Heart left ventricle (tissue), 16 donors: ENCODE results near the gene PRRG3. TPM values are rescaled to one million over a fixed set of nuclear protein-coding genes. Genes with fewer than 3 reads are reported as not detected.
A peak's percentile ranks its signal among the peaks of the same experiment; 100 is the strongest.

Experiments
- ATAC-seq, 4 donors: fragments of 200-7000 bp; cut with Tn5 transposase; one replicate each; pipeline ENCODE4 v1.9.1; 2020 to 2022; ENCODE audit warnings: moderate library complexity in 4 of 4, mild to moderate bottlenecking in 3 of 4, moderate number of reproducible peaks in 1 of 4
- DNase-seq, 5 donors: peaks; one replicate each; pipeline ENCODE4 v3.0.0-alpha.2; 2020
- H3K27ac ChIP-seq, 12 donors: fragments of 200-600 bp; sonication (generic) in 4 of 12; one replicate each; pipeline versions ENCODE4 v1.5.0 to v1.8.0; 2016 to 2022; ENCODE audit warnings: mild to moderate bottlenecking in 2 of 12
- H3K27me3 ChIP-seq, 9 donors: fragments of 200-600 bp; sonication (generic) in 2 of 9; one replicate each; pipeline versions ENCODE4 v1.5.1 to v1.8.0; 2016 to 2022; ENCODE audit warnings: mild to moderate bottlenecking in 3 of 9
- H3K36me3 ChIP-seq, 9 donors: fragments of 200-600 bp; sonication (generic) in 2 of 9; one replicate each; pipeline versions ENCODE4 v1.5.0 to v1.8.0; 2018 to 2022; ENCODE audit warnings: mild to moderate bottlenecking in 2 of 9
- H3K4me1 ChIP-seq, 12 donors: fragments of 200-600 bp; sonication (generic) in 4 of 12; one replicate each; pipeline versions ENCODE4 v1.5.0 to v1.8.0; 2016 to 2022; ENCODE audit warnings: mild to moderate bottlenecking in 3 of 12
- H3K4me3 ChIP-seq, 12 donors: fragments of 200-600 bp; sonication (generic) in 4 of 12; one replicate each; pipeline versions ENCODE4 v1.5.0 to v1.8.0; 2017 to 2022; ENCODE audit warnings: mild to moderate bottlenecking in 9 of 12, moderate library complexity in 4 of 12
- H3K9me3 ChIP-seq, 12 donors: fragments of 200-600 bp; sonication (generic) in 4 of 12; one replicate each; pipeline versions ENCODE4 v1.5.0 to v1.8.0; 2016 to 2022; ENCODE audit warnings: mild to moderate bottlenecking in 1 of 12
- POLR2A ChIP-seq, 2 donors: fragments of 450-650 bp; IDR thresholded peaks; one replicate each; pipeline ENCODE4 v1.6.1; 2017; ENCODE audit warnings: antibody characterized with exemption in 2 of 2, mild to moderate bottlenecking in 2 of 2, moderate library complexity in 2 of 2
- WGBS, 4 donors: extraction: QIAGEN DNeasy Blood & Tissue Kit in 2 of 4; methylation state at CpG; one replicate each; pipeline versions ENCODE4 v1.1.5 to v1.1.7; 2013 to 2018; 5-methylcytosine and 5-hydroxymethylcytosine counted together
- intact Hi-C, 10 donors: fragments of 100-400 bp; cut with DNase I; formaldehyde crosslinking; loops; one replicate each; pipeline versions ENCODE4 v1.11.1 to v1.14.2; 2022
- polyA plus RNA-seq, 2 donors: library from polyadenylated mRNA; stranded (reverse); fragments of 200-250 nt; gene quantifications; one replicate each; pipeline ENCODE4 v1.2.3, GENCODE V29; 2013
- total RNA-seq, 9 donors: library from RNA; depleted of rRNA in 2 of 9; stranded (reverse); fragments of >200 nt in 2 of 9; fragmentation: NEBNext Ultra II Directional in 3 of 9; extraction: Animal tissue kit (Norgen Biotek cat#: 25700) in 3 of 9; gene quantifications; one replicate each; pipeline versions ENCODE4 v1.1.0 to v1.2.4, GENCODE V29; 2016 to 2023
- TF ChIP-seq, protein P1 (sequence below), 12 donors: fragments of 200-600 bp; sonication (generic) in 4 of 12; IDR thresholded peaks; one replicate each; pipeline versions ENCODE4 v1.5.0 to v1.8.0; 2018 to 2022; ENCODE audit warnings: antibody characterized with exemption in 12 of 12, mild to moderate bottlenecking in 5 of 12
- donor health status: ischemic (EF 13 %, LVEDD 7.1; RV severe dilation, severe dysfunction).
- donor health status: healthy with polysubstance abuse.
- donor health status: DM: no; HTN: yes; CAD: no.
- donor health status: DM: no; HTN: no; CAD: no.
- donor health status: ischemic (EF 25% LVEDD 6.9; RV normal size, moderate dysfunction).
- donor health status: ischemic (EF 25% LVEDD 5.7; RV mildly dilated, moderate dysfunction).
- donor health status: healthy.
- donor health status: DM: yes; HTN: yes; CAD: no.
- donor health status: ischemic (EF 35%, LVEDD 5.7; RV mildly dilated, moderate dysfunction).
- donor health status: nonischemic (EF 11% LVEDD 7.7; RV severe dilation, severe dysfunction).
- donor health status: DM: yes; HTN: yes; CAD: no.
- donor health status: PGD.
- donor health status: ischemic (EF 29% LVEDD 5.4; RV normal size, mild dysfunction).
- donor health status: nonischemic (EF 23%, LVEDD 6.1; RV moderate dilation, normal function).

The PRRG3 gene
- total and polyA plus RNA-seq, 11 donors, result 0.61 to 5.7 (median 1.9) TPM

DNA sequence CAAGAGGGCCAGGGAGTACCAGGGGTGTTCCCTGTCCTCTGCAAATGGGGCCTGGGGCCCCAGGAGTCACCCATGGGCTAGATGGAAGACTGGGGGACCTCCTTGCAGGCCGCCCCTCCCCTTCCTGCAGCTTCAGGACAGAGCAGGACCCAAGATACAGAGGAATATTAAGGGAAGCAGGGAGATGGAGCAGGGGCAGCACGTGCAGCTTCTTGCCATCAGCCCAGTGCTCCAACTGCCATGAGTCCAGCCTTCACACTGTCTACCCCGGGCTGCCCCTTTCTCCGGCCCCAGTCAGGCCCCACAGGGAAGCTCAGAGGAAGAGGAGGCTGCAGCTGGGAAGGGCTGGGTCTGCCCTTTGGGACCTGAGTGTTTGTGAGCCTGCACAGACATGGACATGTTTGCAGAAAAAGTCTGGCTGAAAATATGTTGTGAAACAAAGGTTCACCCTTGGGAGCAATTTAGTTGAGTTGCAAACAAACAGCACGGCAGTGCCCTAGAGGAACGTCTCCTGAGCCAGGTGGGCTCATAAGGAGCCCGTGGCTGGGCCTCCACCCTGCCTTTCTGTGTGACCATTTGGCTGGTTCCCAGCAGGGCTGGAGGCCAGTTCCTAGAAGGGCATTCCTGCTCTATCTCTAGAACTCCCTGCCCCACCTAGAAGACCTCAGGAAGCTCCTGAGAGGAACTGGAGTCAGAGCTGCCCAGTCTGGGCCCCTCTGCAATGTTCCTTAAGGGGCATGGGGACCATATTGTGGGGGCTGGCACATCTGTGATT is 29.5 kb downstream of the PRRG3 start:
- no peak for TF ChIP-seq POLR2A (IDR thresholded peaks at IDR 0.05)
- TF ChIP-seq, protein P1, sequence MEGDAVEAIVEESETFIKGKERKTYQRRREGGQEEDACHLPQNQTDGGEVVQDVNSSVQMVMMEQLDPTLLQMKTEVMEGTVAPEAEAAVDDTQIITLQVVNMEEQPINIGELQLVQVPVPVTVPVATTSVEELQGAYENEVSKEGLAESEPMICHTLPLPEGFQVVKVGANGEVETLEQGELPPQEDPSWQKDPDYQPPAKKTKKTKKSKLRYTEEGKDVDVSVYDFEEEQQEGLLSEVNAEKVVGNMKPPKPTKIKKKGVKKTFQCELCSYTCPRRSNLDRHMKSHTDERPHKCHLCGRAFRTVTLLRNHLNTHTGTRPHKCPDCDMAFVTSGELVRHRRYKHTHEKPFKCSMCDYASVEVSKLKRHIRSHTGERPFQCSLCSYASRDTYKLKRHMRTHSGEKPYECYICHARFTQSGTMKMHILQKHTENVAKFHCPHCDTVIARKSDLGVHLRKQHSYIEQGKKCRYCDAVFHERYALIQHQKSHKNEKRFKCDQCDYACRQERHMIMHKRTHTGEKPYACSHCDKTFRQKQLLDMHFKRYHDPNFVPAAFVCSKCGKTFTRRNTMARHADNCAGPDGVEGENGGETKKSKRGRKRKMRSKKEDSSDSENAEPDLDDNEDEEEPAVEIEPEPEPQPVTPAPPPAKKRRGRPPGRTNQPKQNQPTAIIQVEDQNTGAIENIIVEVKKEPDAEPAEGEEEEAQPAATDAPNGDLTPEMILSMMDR (IDR thresholded peaks at IDR 0.05), result no peak
- DNase-seq, result peak in 1 of 5 donors; percentile 22

DNA sequence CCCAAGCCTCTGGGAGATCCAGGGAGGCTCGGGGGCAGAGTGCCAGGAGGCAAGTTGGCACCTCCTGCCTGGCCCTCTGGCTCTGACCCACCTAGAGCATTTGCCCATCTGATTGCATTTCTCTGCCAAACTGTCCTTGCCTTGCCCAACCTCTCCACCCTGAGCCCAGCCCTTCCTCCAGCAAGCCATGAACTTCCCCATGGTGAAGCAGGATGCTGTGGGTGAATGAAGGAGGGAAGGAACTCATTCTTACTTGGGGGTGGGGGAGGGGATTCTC is 30.0 kb downstream of the PRRG3 start:
- no peaks in the 10 kb centered on the region for H3K9me3 ChIP-seq
- H3K27ac ChIP-seq, result peak overlapping the region in 5 of 12 donors; percentile 30 to 75 (median 59)

More for the DNA sequence above, 29.5 kb downstream of the PRRG3 start:
- Histone ChIP-seq H3K27ac (peak overlapping the region in 5 of 12 donors; percentile 42 to 75 (median 68)), H3K36me3 (no peaks in the 10 kb centered on the region), H3K4me1 (peaks cover 0 to 26% (median 2%) of the 10 kb centered on the region in 12 donors), H3K4me3 (no peak overlapping the region), H3K27me3 (peaks cover 0 to 2% (median 0%) of the 10 kb centered on the region in 9 donors), H3K9me3 (no peaks in the 10 kb centered on the region)
- whole genome bisulfite sequencing, 4 donors, result 37 to 43% (median 40%) methylated on average over 7 of the region's 7 CpGs
- intact Hi-C loops, result loop anchor here in 3 of 10 donors (5.0 kb wide), 2 partner anchors 217 to 572 kb away; no protein-coding TSS in a partner anchor
- peak in 1 of 4 donors; percentile 29 for ATAC-seq

DNA sequence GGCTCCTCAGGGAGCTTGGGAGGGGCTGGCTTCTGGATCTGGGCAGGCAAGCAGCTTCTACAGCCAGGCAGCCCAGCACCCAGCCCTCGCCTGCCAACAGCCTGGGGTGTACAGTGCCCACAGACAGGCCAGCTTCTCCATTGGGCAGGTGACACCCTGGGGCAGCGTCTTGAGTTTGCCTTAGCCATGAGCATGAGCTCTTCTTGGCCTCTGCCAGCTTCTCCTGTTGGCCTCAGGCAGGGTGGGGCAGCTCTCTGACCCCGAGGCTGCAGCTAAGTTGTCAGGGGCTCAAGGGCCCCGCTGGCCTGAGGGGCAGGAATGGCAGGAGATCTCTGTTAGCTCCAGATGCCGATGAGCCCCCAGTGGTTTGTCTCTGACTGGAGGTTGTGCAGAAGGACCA is 31.5 kb downstream of the PRRG3 start:
- DNase-seq, result no peak
- peaks cover 0 to 26% (median 2%) of the 10 kb centered on the region in 12 donors for H3K4me1 ChIP-seq
- H3K27ac ChIP-seq, result no peak overlapping the region
- H3K9me3 ChIP-seq, result no peaks in the 10 kb centered on the region
- TF ChIP-seq, protein P1 (IDR thresholded peaks at IDR 0.05), result no peak
- WGBS, 4 donors, result 92 to 94% (median 93%) methylated on average over 5 of the region's 5 CpGs; no CpG with 5 or more reads in 1 of the 4 donors
- ATAC-seq, result no peak
- no peaks in the 10 kb centered on the region for H3K36me3 ChIP-seq
- H3K4me3 ChIP-seq, result no peak overlapping the region
- H3K27me3 ChIP-seq, result peaks cover 0 to 2% (median 0%) of the 10 kb centered on the region in 9 donors
- intact Hi-C loops, result no loop called here

More for the DNA sequence above, 30.0 kb downstream of the PRRG3 start:
- Histone ChIP-seq H3K36me3 (no peaks in the 10 kb centered on the region), H3K4me3 (no peak overlapping the region), H3K27me3 (peaks cover 0 to 2% (median 0%) of the 10 kb centered on the region in 9 donors), H3K4me1 (peaks cover 0 to 26% (median 2%) of the 10 kb centered on the region in 12 donors)
- TF ChIP-seq, protein P1 (IDR thresholded peaks at IDR 0.05), result no peak
- TF ChIP-seq POLR2A (IDR thresholded peaks at IDR 0.05), result no peak
- ATAC-seq (no peak), DNase-seq (no peak)
- intact Hi-C loops, result no loop called here
- 14 to 46% (median 18%) methylated on average over 1 of the region's 1 CpG for WGBS, 4 donors

DNA sequence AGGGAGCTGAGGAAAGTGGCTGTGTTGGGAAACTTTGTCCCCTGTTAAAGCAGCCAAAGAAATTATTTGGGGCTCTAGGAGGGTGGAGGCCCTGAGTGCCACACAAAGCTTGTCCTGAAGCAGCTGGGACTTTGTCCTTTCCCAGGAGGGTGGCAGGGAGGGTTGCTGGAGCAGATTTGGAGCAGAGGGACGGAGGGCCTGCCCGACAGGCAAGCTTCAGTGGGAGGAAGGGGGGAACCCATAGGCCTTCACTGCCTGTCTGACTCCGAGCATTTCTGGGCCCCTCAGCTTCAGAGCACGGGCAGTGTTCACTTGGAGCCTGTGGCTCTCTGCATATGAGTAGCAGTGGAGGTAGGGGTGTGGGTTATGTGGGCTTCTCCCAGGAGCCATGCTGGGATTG is 32.1 kb downstream of the PRRG3 start:
- intact Hi-C loops, result no loop called here
- Histone ChIP-seq H3K4me3 (no peak overlapping the region), H3K27me3 (no peaks in the 10 kb centered on the region), H3K4me1 (peaks cover 0 to 25% (median 2%) of the 10 kb centered on the region in 12 donors), H3K9me3 (no peaks in the 10 kb centered on the region), H3K27ac (no peak overlapping the region), H3K36me3 (no peaks in the 10 kb centered on the region)
- TF ChIP-seq, protein P1 (IDR thresholded peaks at IDR 0.05), result no peak
- TF ChIP-seq POLR2A (IDR thresholded peaks at IDR 0.05), result no peak
- no peak for ATAC-seq
- no peak for DNase-seq
- 75 to 94% (median 87%) methylated on average over 3 to 4 of the region's 4 CpGs for WGBS, 4 donors
